H1 (cell line): Measurements from ENCODE around the gene FARS2. TPM values are rescaled to one million over a fixed set of nuclear protein-coding genes. Genes with fewer than 3 reads are reported as not detected.

ENCODE experiments used
- BCL11A ChIP-seq, 2 experiments: IDR thresholded peaks; one replicate each; pipeline ENCODE4 v1.6.1; 2011; ENCODE audit warnings: low read depth in 2 of 2, low read length in 2 of 2, mild to moderate bottlenecking in 2 of 2
- GTF2F1 ChIP-seq: IDR thresholded peaks from 2 replicates; pipeline ENCODE4 v1.6.1; 2012; ENCODE audit warnings: low read depth, low read length, improper control_type of control experiment, borderline replicate concordance
- KDM5A ChIP-seq: fragments of 200-600 bp; IDR thresholded peaks from 2 replicates; pipeline ENCODE4 v1.7.1; 2012; ENCODE audit warnings: mild to moderate bottlenecking, low read length, inconsistent platforms, mixed read lengths
- POLR2AphosphoS5 ChIP-seq: IDR thresholded peaks from 2 replicates; pipeline ENCODE4 v1.6.1; 2011; ENCODE audit warnings: low read depth, low read length
- TAF1 ChIP-seq: IDR thresholded peaks from 2 replicates; pipeline ENCODE4 v1.6.1; 2011; ENCODE audit warnings: mild to moderate bottlenecking, low read depth, low read length
- TEAD4 ChIP-seq: IDR thresholded peaks from 2 replicates; pipeline ENCODE4 v1.6.1; 2012; ENCODE audit warnings: low read depth, low read length, inconsistent platforms, mixed read lengths
- polyA plus RNA-seq, 7 experiments: library from polyadenylated mRNA; depleted of rRNA in 3 of 7; stranded (reverse) in 5 of 7; unstranded in 2 of 7; fragments of >200 nt in 5 of 7; fragments of 200-250 nt in 2 of 7; gene quantifications; 1 replicate in 5 of 7; 2 replicates in 1 of 7; 4 replicates in 1 of 7; pipeline versions ENCODE4 v1.2.1 to v1.2.3, GENCODE V29; 2011 to 2013; ENCODE audit warnings: missing spikeins in 2 of 7, mixed read lengths in 2 of 7
- total RNA-seq: library from RNA; stranded (reverse); fragmentation: NEBNext Ultra II Directional; extraction: Animal tissue kit (Norgen Biotek cat#: 25700); gene quantifications from 2 replicates; pipeline ENCODE4 v1.2.1, GENCODE V29; 2021
- TF ChIP-seq, protein P1 (sequence below), 3 experiments: IDR thresholded peaks; 1 replicate in 2 of 3; 2 replicates in 1 of 3; pipeline versions ENCODE4 v1.5.1 to v1.6.1; 2011; ENCODE audit warnings: low read length in 3 of 3, mild to moderate bottlenecking in 3 of 3, inconsistent platforms in 2 of 3, low read depth in 1 of 3, moderate library complexity in 1 of 3; ENCODE audit not compliant: insufficient read depth in 1 of 3; ENCODE audit errors: control extremely low read depth in 1 of 3

Gene FARS2
- total and polyA plus RNA-seq, 2 of the 8 experiments (the other 6 are each of a cell fraction or from before 2014, with no cell fraction given): 11.7 to 14.4 TPM

DNA sequence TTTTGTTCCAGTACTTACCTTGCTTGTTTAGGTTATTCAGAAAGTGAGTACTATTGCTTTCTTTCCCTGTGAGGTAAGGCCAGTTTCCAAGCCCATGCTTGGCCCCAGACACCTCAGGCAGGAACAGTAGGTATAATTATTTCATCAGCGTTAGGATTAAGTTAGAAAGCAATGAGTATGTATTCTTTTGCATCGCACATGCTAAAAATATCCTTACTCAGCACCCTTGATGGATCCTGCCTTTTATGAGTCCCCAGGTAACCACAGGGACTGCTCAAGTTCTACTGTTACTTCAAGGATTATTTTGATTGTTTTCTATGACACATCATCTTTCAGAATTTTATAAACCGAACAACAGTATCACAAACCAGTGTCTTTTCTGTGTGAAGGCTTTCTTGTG, 128.9 kb downstream of the FARS2 start (continued):
- TF ChIP-seq, protein P1, sequence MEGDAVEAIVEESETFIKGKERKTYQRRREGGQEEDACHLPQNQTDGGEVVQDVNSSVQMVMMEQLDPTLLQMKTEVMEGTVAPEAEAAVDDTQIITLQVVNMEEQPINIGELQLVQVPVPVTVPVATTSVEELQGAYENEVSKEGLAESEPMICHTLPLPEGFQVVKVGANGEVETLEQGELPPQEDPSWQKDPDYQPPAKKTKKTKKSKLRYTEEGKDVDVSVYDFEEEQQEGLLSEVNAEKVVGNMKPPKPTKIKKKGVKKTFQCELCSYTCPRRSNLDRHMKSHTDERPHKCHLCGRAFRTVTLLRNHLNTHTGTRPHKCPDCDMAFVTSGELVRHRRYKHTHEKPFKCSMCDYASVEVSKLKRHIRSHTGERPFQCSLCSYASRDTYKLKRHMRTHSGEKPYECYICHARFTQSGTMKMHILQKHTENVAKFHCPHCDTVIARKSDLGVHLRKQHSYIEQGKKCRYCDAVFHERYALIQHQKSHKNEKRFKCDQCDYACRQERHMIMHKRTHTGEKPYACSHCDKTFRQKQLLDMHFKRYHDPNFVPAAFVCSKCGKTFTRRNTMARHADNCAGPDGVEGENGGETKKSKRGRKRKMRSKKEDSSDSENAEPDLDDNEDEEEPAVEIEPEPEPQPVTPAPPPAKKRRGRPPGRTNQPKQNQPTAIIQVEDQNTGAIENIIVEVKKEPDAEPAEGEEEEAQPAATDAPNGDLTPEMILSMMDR (IDR thresholded peaks at IDR 0.05; ENCODE audit: control extremely low read depth in 1 of 3, insufficient read depth in 1 of 3, low read depth in 1 of 3, low read length in 3 of 3): no peak
- TF ChIP-seq POLR2AphosphoS5: no peak
- TF ChIP-seq KDM5A: no peak
- TF ChIP-seq TAF1: no peak
- TF ChIP-seq TEAD4: no peak
- no peak for TF ChIP-seq BCL11A (IDR thresholded peaks at IDR 0.05; ENCODE audit: low read depth in 2 of 2, low read length in 2 of 2)
- TF ChIP-seq GTF2F1: no peak
